ENCODE results near the gene GPR183. TPM values are rescaled to one million over a fixed set of nuclear protein-coding genes. Genes with fewer than 3 reads are reported as not detected.

GPR183 gene
- total and polyA plus RNA-seq, 2 experiments from 2014 or later = 0.25 TPM; not detected in 1

DNA sequence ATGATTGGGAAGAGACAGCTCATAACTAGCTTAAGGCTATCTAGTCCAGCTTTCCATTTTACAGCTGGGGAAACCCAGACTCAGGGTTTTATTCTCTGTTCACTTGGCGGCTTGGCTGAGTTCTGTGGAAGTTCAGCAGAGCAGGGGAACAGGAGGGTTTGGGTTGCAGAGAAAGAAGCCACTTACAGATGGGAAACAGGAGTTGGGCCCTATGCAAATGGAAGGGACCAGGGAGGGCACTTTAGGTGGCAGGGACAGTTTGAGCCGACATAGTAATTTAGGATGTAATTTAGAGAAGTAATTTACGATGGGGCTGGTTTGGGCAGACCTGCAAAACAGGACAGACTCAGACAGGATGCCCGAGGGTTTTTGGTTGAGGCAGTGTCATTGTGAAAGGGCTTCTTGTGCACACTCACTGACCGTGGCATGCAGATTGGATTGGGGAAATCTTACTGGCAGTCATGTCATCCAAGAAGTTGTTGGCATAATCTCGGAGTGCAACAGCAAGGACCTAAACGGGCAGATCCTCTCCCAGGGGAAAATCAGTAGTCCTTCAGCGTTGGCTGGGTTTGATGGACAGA lies 47.3 kb upstream of the GPR183 start:
- no peaks in the 10 kb centered on the region; the same call in 1 of the 2 replicates for H4K20me1 ChIP-seq (ENCODE audit: insufficient read depth)
- no peaks in the 10 kb centered on the region for H3K27me3 ChIP-seq (replicated peaks; ENCODE audit: insufficient read depth)
- H3K9ac ChIP-seq = no peak overlapping the region
- H3K9me2 ChIP-seq (ENCODE audit: insufficient read depth) = no peaks in the 10 kb centered on the region
- H3K4me2 ChIP-seq (ENCODE audit: unreplicated experiment) = no peak overlapping the region
- no peak overlapping the region for H3K27ac ChIP-seq
- no peaks in the 10 kb centered on the region for H3K79me2 ChIP-seq (ENCODE audit: insufficient read depth)
- no peaks in the 10 kb centered on the region for H3K9me3 ChIP-seq (ENCODE audit: low read depth)
- peaks cover 21% of the 10 kb centered on the region for H3K4me1 ChIP-seq (ENCODE audit: insufficient read depth)
- H3F3A ChIP-seq (ENCODE audit: insufficient read depth) = peaks cover 5% of the 10 kb centered on the region
- 65 to 75% methylated on average over 8 of the region's 8 CpGs for WGBS, 2 experiments (ENCODE audit: low coverage in 1 of 2, low lambda C conversion rate in 2 of 2, missing lambda C conversion rate in 2 of 2)
- H3K36me3 ChIP-seq (ENCODE audit: low read depth) = no peaks in the 10 kb centered on the region
- in situ Hi-C loops (cut with MboI) = no loop called here
- no peak overlapping the region for H3K4me3 ChIP-seq
- no peak for TF ChIP-seq EZH2phosphoT487 (IDR thresholded peaks at IDR 0.05; ENCODE audit: insufficient read depth, low read depth)
- no peak for TF ChIP-seq EZH2 (IDR thresholded peaks at IDR 0.05; ENCODE audit: insufficient read depth, poor library complexity, severe bottlenecking)
- DNase-seq = peak; percentile 5
- no peak overlapping the region for H2AFZ ChIP-seq

DNA sequence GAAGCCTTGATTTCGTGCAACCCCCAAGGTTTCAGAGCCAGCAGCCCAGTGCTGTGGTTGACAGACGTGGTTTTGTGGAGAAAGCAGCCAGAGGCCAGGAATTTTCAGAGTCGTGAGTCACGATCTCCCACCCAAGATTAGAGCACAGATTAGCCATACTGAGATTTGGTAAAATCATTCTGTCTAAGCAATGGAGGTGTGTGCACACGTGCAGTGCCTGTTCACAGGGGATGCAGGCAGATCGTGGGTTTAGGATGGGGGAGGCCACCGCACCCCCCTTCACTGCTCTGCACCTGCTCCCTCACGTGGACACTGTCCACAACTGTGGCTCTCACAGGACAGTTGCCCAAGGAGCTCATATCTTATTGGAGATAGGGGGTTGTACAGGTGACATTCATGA lies 46.6 kb upstream of the GPR183 start:
- no peak overlapping the region for H3K9ac ChIP-seq
- no peaks in the 10 kb centered on the region; the same call in 1 of the 2 replicates for H4K20me1 ChIP-seq (ENCODE audit: insufficient read depth)
- no peak overlapping the region for H3K4me3 ChIP-seq
- H3K27me3 ChIP-seq (replicated peaks; ENCODE audit: insufficient read depth) = no peaks in the 10 kb centered on the region
- H3K36me3 ChIP-seq (ENCODE audit: low read depth) = no peaks in the 10 kb centered on the region
- DNase-seq = peak; percentile 34
- H3K4me1 ChIP-seq (ENCODE audit: insufficient read depth) = peaks cover 21% of the 10 kb centered on the region
- H3K9me2 ChIP-seq (ENCODE audit: insufficient read depth) = no peaks in the 10 kb centered on the region
- no peak for TF ChIP-seq EZH2 (IDR thresholded peaks at IDR 0.05; ENCODE audit: insufficient read depth, poor library complexity, severe bottlenecking)
- no peaks in the 10 kb centered on the region for H3K79me2 ChIP-seq (ENCODE audit: insufficient read depth)
- WGBS, 2 experiments (ENCODE audit: low coverage in 1 of 2, low lambda C conversion rate in 2 of 2, missing lambda C conversion rate in 2 of 2) = 70 to 82% methylated on average over 8 of the region's 8 CpGs
- H3F3A ChIP-seq (ENCODE audit: insufficient read depth) = peaks cover 5% of the 10 kb centered on the region
- no peak overlapping the region for H3K27ac ChIP-seq
- no peak overlapping the region for H3K4me2 ChIP-seq (ENCODE audit: unreplicated experiment)
- H2AFZ ChIP-seq = no peak overlapping the region
- in situ Hi-C loops (cut with MboI) = no loop called here
- H3K9me3 ChIP-seq (ENCODE audit: low read depth) = no peaks in the 10 kb centered on the region

DNA sequence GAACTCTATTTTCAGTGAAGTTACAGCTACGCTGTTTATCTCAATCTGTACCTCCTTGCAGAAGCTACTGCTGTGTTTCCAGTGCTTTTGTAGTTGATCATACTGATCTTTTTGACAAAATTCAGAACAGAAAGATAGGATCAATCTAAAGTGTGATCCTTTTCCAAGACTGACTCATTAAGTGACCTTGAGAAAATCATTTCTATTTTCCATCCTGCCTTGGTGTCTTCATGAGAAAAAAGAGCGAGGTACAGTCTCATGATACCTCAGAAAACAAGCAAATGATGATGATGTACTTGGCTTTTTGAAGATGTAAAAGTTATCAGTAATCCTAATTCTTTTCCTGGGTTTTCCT lies 46.0 kb upstream of the GPR183 start:
- WGBS, 2 experiments (ENCODE audit: low coverage in 1 of 2, low lambda C conversion rate in 2 of 2, missing lambda C conversion rate in 2 of 2) = 99 to 100% methylated on average over 2 of the region's 2 CpGs
- no peak overlapping the region for H3K4me2 ChIP-seq (ENCODE audit: unreplicated experiment)
- no peak overlapping the region for H3K9ac ChIP-seq
- no peak overlapping the region for H3K27ac ChIP-seq
- H2AFZ ChIP-seq = no peak overlapping the region
- H3K79me2 ChIP-seq (ENCODE audit: insufficient read depth) = no peaks in the 10 kb centered on the region
- H3K4me1 ChIP-seq (ENCODE audit: insufficient read depth) = peaks cover 21% of the 10 kb centered on the region
- H4K20me1 ChIP-seq (ENCODE audit: insufficient read depth) = no peaks in the 10 kb centered on the region; the same call in 1 of the 2 replicates
- H3K36me3 ChIP-seq (ENCODE audit: low read depth) = no peaks in the 10 kb centered on the region
- H3K4me3 ChIP-seq = no peak overlapping the region
- H3K9me3 ChIP-seq (ENCODE audit: low read depth) = no peaks in the 10 kb centered on the region
- TF ChIP-seq EZH2phosphoT487 (IDR thresholded peaks at IDR 0.05; ENCODE audit: insufficient read depth, low read depth) (no peak), EZH2 (IDR thresholded peaks at IDR 0.05; ENCODE audit: insufficient read depth, poor library complexity, severe bottlenecking) (no peak)
- DNase-seq = no peak
- H3K27me3 ChIP-seq (replicated peaks; ENCODE audit: insufficient read depth) = no peaks in the 10 kb centered on the region
- in situ Hi-C loops (cut with MboI) = no loop called here
- H3F3A ChIP-seq (ENCODE audit: insufficient read depth) = peaks cover 5% of the 10 kb centered on the region
- H3K9me2 ChIP-seq (ENCODE audit: insufficient read depth) = no peaks in the 10 kb centered on the region

DNA sequence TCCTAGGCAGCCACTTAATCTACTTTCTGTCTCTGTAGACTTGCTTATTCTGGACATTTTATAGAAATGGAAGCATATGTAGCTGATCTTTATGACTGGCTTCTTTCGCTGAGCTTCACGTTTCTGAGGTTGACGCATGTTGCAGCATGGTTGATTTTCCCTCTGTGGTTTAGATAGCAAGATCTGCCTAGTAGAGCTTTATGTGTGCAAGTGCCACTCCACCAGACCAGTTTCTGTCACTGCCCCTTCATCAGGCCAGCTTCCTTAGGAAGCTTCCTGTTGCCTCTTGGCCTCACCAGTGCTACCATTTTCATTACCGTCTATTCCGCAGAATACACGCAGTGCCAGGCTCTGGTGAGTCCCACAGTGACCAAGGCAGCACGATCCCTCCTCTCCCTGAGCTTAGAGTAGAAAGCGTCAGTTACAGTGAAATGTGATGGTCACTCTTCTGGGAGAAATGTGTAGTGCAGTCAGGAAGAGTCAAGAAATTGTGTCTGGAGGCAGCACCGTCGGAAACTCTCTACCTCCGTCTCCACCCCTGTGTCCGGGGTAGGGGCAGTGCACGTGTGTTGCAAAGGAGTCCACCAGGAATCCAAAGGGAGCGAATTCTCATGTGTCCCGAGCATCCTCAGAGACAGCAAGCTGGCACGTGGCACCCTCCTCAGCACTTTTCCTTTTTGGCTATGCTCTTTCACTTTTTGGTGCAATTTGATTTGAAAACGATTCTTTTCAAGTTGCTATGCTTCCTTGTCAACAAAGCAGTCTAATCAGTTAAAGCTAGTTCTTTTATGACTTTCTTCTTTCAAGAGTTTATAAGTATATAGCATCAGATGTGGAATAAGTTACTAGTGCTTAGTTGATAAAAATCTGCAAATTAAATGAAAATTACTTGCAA lies 45.4 kb upstream of the GPR183 start:
- H3K9me2 ChIP-seq (ENCODE audit: insufficient read depth) = no peaks in the 10 kb centered on the region
- H3K79me2 ChIP-seq (ENCODE audit: insufficient read depth) = no peaks in the 10 kb centered on the region
- H3K9ac ChIP-seq = no peak overlapping the region
- no peaks in the 10 kb centered on the region for H3K36me3 ChIP-seq (ENCODE audit: low read depth)
- H3K27ac ChIP-seq = no peak overlapping the region
- no peaks in the 10 kb centered on the region for H3K27me3 ChIP-seq (replicated peaks; ENCODE audit: insufficient read depth)
- H4K20me1 ChIP-seq (ENCODE audit: insufficient read depth) = no peaks in the 10 kb centered on the region; the same call in 1 of the 2 replicates
- no peak overlapping the region for H2AFZ ChIP-seq
- no peak for DNase-seq
- H3K4me3 ChIP-seq = no peak overlapping the region
- H3K9me3 ChIP-seq (ENCODE audit: low read depth) = no peaks in the 10 kb centered on the region
- in situ Hi-C loops (cut with MboI) = no loop called here
- WGBS, 2 experiments (ENCODE audit: low coverage in 1 of 2, low lambda C conversion rate in 2 of 2, missing lambda C conversion rate in 2 of 2) = 87 to 88% methylated on average over 17 of the region's 17 CpGs
- H3K4me1 ChIP-seq (ENCODE audit: insufficient read depth) = peaks cover 18% of the 10 kb centered on the region
- TF ChIP-seq EZH2 (IDR thresholded peaks at IDR 0.05; ENCODE audit: insufficient read depth, poor library complexity, severe bottlenecking) (no peak), EZH2phosphoT487 (IDR thresholded peaks at IDR 0.05; ENCODE audit: insufficient read depth, low read depth) (no peak)
- no peak overlapping the region for H3K4me2 ChIP-seq (ENCODE audit: unreplicated experiment)
- peaks cover 1% of the 10 kb centered on the region for H3F3A ChIP-seq (ENCODE audit: insufficient read depth)

Measured in GM23248 (cell line).